Upper lobe of left lung (tissue), 6 donors: Measurements from ENCODE around the gene TRIM71. TPM values are rescaled to one million over a fixed set of nuclear protein-coding genes. Genes with fewer than 3 reads are reported as not detected.

Source experiments
- ATAC-seq, 2 donors: fragments of 200-7000 bp; cut with Tn5 transposase; one replicate each; pipeline ENCODE4 v1.9.1; 2022; ENCODE audit warnings: mild to moderate bottlenecking in 2 of 2, moderate library complexity in 2 of 2; ENCODE audit not compliant: low FRiP score in 2 of 2
- DNase-seq, 2 donors: peaks; one replicate each; pipeline ENCODE4 v3.0.0-alpha.2; 2019 to 2020
- H3K27ac ChIP-seq, 4 donors: fragments of 200-600 bp; sonication (generic); one replicate each; pipeline ENCODE4 v1.5.1; 2016 to 2019
- H3K27me3 ChIP-seq, 4 donors: fragments of 200-600 bp; sonication (generic); one replicate each; pipeline ENCODE4 v1.5.1; 2017 to 2019
- H3K36me3 ChIP-seq, 4 donors: fragments of 200-600 bp; sonication (generic); one replicate each; pipeline ENCODE4 v1.5.1; 2016 to 2019
- H3K4me1 ChIP-seq, 4 donors: fragments of 200-600 bp; sonication (generic); one replicate each; pipeline ENCODE4 v1.5.1; 2018 to 2019
- H3K4me3 ChIP-seq, 4 donors: fragments of 200-600 bp; sonication (generic); one replicate each; pipeline ENCODE4 v1.5.1; 2017 to 2019; ENCODE audit warnings: mild to moderate bottlenecking in 2 of 4, moderate library complexity in 1 of 4
- H3K9me3 ChIP-seq, 4 donors: fragments of 200-600 bp; sonication (generic); one replicate each; pipeline ENCODE4 v1.5.1; 2018 to 2019
- CTCF ChIP-seq, 6 experiments: fragments of 450-650 bp in 4 of 6; fragments of 200-600 bp in 2 of 6; sonication (generic) in 2 of 6; IDR thresholded peaks; one replicate each; pipeline ENCODE4 v1.5.1; 2016 to 2019; ENCODE audit warnings: antibody characterized with exemption in 6 of 6
- EP300 ChIP-seq, 4 donors: sonication (generic); formaldehyde crosslinking; IDR thresholded peaks; one replicate each; pipeline ENCODE4 v1.5.1; 2017; ENCODE audit warnings: antibody characterized with exemption in 4 of 4, control low read depth in 2 of 4
- POLR2A ChIP-seq, 4 donors: fragments of 450-650 bp; IDR thresholded peaks; one replicate each; pipeline ENCODE4 v1.5.1; 2016 to 2017; ENCODE audit warnings: antibody characterized with exemption in 4 of 4, mild to moderate bottlenecking in 2 of 4
- POLR2AphosphoS5 ChIP-seq, 2 donors: sonication (generic); formaldehyde crosslinking; IDR thresholded peaks; one replicate each; pipeline ENCODE4 v1.5.1; 2017; ENCODE audit warnings: antibody characterized with exemption in 2 of 2
- WGBS, 2 donors: methylation state at CpG; one replicate each; pipeline ENCODE4 v1.1.5; 2017 to 2018; 5-methylcytosine and 5-hydroxymethylcytosine counted together
- total RNA-seq, 6 donors: library from RNA; depleted of rRNA in 4 of 6; stranded (reverse); fragments of >200 nt in 4 of 6; gene quantifications; one replicate each; pipeline versions ENCODE4 v1.1.0 to v1.2.1, GENCODE V29; 2016 to 2021
- donor health status: DM: no; HTN: no; CAD: no; lungs with moderate emphysema.
- donor health status: DM: no; HTN: yes; CAD: no; lungs with severe emphysema.

Gene TRIM71
- total RNA-seq, 6 donors from 2014 or later = 2.2 to 7.3 (median 3.8) TPM

GRCh38 chr3:32871273-32871672 is 53.5 kb downstream of the TRIM71 start:
- WGBS, 2 donors = 78 to 87% methylated on average over 7 of the region's 7 CpGs
- DNase-seq = no peak

GRCh38 chr3:32872487-32873382 is 54.9 kb downstream of the TRIM71 start:
- no peaks in the 10 kb centered on the region for H3K36me3 ChIP-seq
- DNase-seq = peak in 1 of 2 donors; percentile 84
- peak in 1 of 4 donors; percentile 28 for TF ChIP-seq EP300 (IDR thresholded peaks at IDR 0.05)
- TF ChIP-seq POLR2A (IDR thresholded peaks at IDR 0.05) = no peak
- no peak for TF ChIP-seq CTCF (IDR thresholded peaks at IDR 0.05)
- peak in 1 of 2 donors; percentile 45 for TF ChIP-seq POLR2AphosphoS5 (IDR thresholded peaks at IDR 0.05)
- ATAC-seq = peak; percentile 70 to 92
- 53 to 65% methylated on average over 4 to 6 of the region's 6 CpGs for WGBS, 2 donors
- no peak overlapping the region for H3K4me3 ChIP-seq
- H3K27ac ChIP-seq = peak overlapping the region in 3 of 4 donors; percentile 27 to 72 (median 40)
- peaks cover 10 to 41% (median 23%) of the 10 kb centered on the region in 4 donors for H3K4me1 ChIP-seq
- no peaks in the 10 kb centered on the region for H3K27me3 ChIP-seq
- no peaks in the 10 kb centered on the region for H3K9me3 ChIP-seq

More at GRCh38 chr3:32871273-32871672, 53.5 kb downstream of the TRIM71 start:
- H3K9me3 ChIP-seq = no peaks in the 10 kb centered on the region
- TF ChIP-seq POLR2AphosphoS5 (IDR thresholded peaks at IDR 0.05) (no peak), CTCF (IDR thresholded peaks at IDR 0.05) (no peak), POLR2A (IDR thresholded peaks at IDR 0.05) (no peak), EP300 (IDR thresholded peaks at IDR 0.05) (no peak)
- no peaks in the 10 kb centered on the region for H3K36me3 ChIP-seq
- H3K27ac ChIP-seq = no peak overlapping the region
- no peak for ATAC-seq
- H3K4me1 ChIP-seq = peaks cover 10 to 41% (median 23%) of the 10 kb centered on the region in 4 donors
- no peaks in the 10 kb centered on the region for H3K27me3 ChIP-seq
- H3K4me3 ChIP-seq = no peak overlapping the region

DNA sequence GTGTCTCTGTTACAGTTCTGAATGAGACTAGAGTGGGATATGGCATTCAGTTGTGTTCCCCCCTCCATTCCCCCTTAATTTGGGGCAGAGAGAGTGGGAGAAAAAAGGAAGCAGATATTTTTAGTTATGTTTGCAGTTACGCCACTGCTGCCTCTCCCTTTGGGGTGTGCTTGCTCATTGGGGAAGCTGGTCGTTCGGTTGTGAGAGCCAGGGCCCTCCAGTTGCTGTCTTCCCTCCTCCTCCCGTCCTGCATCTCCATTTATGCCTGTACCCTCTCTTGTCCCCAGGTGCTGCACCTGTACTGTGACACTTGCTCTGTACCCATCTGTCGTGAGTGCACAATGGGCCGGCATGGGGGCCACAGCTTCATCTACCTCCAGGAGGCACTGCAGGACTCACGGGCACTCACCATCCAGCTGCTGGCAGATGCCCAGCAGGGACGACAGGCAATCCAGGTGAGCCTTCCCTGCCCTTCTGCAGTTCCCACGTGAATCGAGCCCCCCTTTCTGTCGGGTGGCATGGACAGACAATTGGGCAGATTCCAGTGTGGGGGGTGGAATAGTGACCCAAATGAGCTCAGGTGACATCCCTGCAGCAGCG is 55.8 kb downstream of the TRIM71 start:
- peak in 1 of 2 donors; percentile 68 for DNase-seq
- Histone ChIP-seq H3K27ac (peak overlapping the region; percentile 14 to 60 (median 34)), H3K4me1 (peaks cover 10 to 40% (median 23%) of the 10 kb centered on the region in 4 donors), H3K9me3 (no peaks in the 10 kb centered on the region), H3K36me3 (no peaks in the 10 kb centered on the region), H3K4me3 (no peak overlapping the region), H3K27me3 (no peaks in the 10 kb centered on the region)
- ATAC-seq = no peak
- no peak for TF ChIP-seq EP300 (IDR thresholded peaks at IDR 0.05)
- no peak for TF ChIP-seq POLR2A (IDR thresholded peaks at IDR 0.05)
- peak in 2 of 6 experiments; percentile 26 to 28 for TF ChIP-seq CTCF (IDR thresholded peaks at IDR 0.05)
- WGBS, 2 donors = 25 to 44% methylated on average over 5 to 12 of the region's 12 CpGs

- H3K9me3 ChIP-seq = no peaks in the 10 kb centered on the region
- peaks cover 10 to 21% (median 19%) of the 10 kb centered on the region in 4 donors for H3K4me1 ChIP-seq
- H3K4me3 ChIP-seq = no peak overlapping the region
- 85 to 87% methylated on average over 5 of the region's 5 CpGs for WGBS, 2 donors
- DNase-seq (no peak), ATAC-seq (no peak)
- no peaks in the 10 kb centered on the region for H3K27me3 ChIP-seq
- H3K27ac ChIP-seq = no peak overlapping the region
- H3K36me3 ChIP-seq = no peaks in the 10 kb centered on the region
- TF ChIP-seq CTCF (IDR thresholded peaks at IDR 0.05) = no peak
- no peak for TF ChIP-seq EP300 (IDR thresholded peaks at IDR 0.05)
- TF ChIP-seq POLR2AphosphoS5 (IDR thresholded peaks at IDR 0.05) = no peak
- no peak for TF ChIP-seq POLR2A (IDR thresholded peaks at IDR 0.05)
Measured at GRCh38 chr3:32876920-32877319, 59.1 kb downstream of the TRIM71 start.
